Pancreas (tissue), 10 donors: ENCODE results near the gene C21orf58. TPM values are rescaled to one million over a fixed set of nuclear protein-coding genes. Genes with fewer than 3 reads are reported as not detected.
A peak's percentile ranks its signal among the peaks of the same experiment; 100 is the strongest.

Experiments used
- ATAC-seq, 4 donors: fragments of 200-7000 bp; cut with Tn5 transposase; one replicate each; pipeline versions ENCODE4 v1.8.0 to v1.9.1; 2020; ENCODE audit warnings: mild to moderate bottlenecking in 4 of 4, moderate library complexity in 4 of 4
- DNase-seq, 6 donors: peaks; one replicate each; pipeline ENCODE4 v3.0.0-alpha.2; 2020
- FAIRE-seq: peaks from 2 replicates; lab custom pipeline; 2012; peaks lifted over from hg19 to GRCh38; lab: Jason Lieb, UNC
- H3K27ac ChIP-seq, 4 donors: fragments of 200-600 bp; sonication (generic); 1 replicate in 3 of 4; 2 replicates in 1 of 4; pipeline versions ENCODE4 v1.5.0 to v1.8.0; 2020
- H3K27me3 ChIP-seq, 4 donors: fragments of 200-600 bp; one replicate each; pipeline ENCODE4 v1.8.0; 2021
- H3K36me3 ChIP-seq, 3 donors: fragments of 200-600 bp; sonication (generic) in 1 of 3; one replicate each; pipeline versions ENCODE4 v1.5.0 to v1.8.0; 2020 to 2021
- H3K4me1 ChIP-seq, 3 donors: fragments of 200-600 bp; one replicate each; pipeline ENCODE4 v1.8.0; 2021
- H3K4me3 ChIP-seq, 4 donors: fragments of 200-600 bp; sonication (generic) in 2 of 4; one replicate each; pipeline versions ENCODE4 v1.5.0 to v1.8.0; 2020 to 2021
- H3K9me3 ChIP-seq, 4 donors: fragments of 200-600 bp; one replicate each; pipeline ENCODE4 v1.8.0; 2021
- WGBS, 2 donors: extraction: QIAGEN DNeasy Blood & Tissue Kit; methylation state at CpG; one replicate each; pipeline ENCODE4 v1.1.7; 2013; 5-methylcytosine and 5-hydroxymethylcytosine counted together
- intact Hi-C, 3 donors: fragments of 100-400 bp; cut with DNase I; formaldehyde crosslinking; loops; one replicate each; pipeline versions ENCODE4 v1.11.1 to v1.14.2; 2022
- polyA plus RNA-seq, 2 donors: library from polyadenylated mRNA; stranded (reverse); fragments of 200-250 nt; gene quantifications; one replicate each; pipeline ENCODE4 v1.2.3, GENCODE V29; 2013
- total RNA-seq, 6 donors: library from RNA; stranded (reverse); fragmentation: NEBNext Ultra II Directional in 4 of 6; extraction: Animal tissue kit (Norgen Biotek cat#: 25700) in 4 of 6; gene quantifications; one replicate each; pipeline versions ENCODE4 v1.2.1 to v1.2.4, GENCODE V29; 2021 to 2023
- TF ChIP-seq, protein P1 (sequence below), 4 donors: fragments of 200-600 bp; sonication (generic) in 3 of 4; IDR thresholded peaks; one replicate each; pipeline versions ENCODE4 v1.5.0 to v1.8.0; 2021; ENCODE audit warnings: antibody characterized with exemption in 4 of 4
- donor health status: healthy with polysubstance abuse.
- donor health status: DM: no; HTN: no; CAD: no; lungs with moderate emphysema.
- donor health status: DM: no; HTN: no; CAD: no.
- donor health status: control.
- donor health status: control.
- donor health status: Bipolar disorder and iron deficiency.
- donor health status: DM: yes; HTN: yes; CAD: no.
- donor health status: DM: no; HTN: no; CAD: no.
- donor health status: DM: no; HTN: no; CAD: no.
- donor health status: DM: yes; HTN: yes; CAD: no.

Gene C21orf58
- total and polyA plus RNA-seq, 8 donors: 0.88 to 13.1 (median 2.7) TPM

DNA sequence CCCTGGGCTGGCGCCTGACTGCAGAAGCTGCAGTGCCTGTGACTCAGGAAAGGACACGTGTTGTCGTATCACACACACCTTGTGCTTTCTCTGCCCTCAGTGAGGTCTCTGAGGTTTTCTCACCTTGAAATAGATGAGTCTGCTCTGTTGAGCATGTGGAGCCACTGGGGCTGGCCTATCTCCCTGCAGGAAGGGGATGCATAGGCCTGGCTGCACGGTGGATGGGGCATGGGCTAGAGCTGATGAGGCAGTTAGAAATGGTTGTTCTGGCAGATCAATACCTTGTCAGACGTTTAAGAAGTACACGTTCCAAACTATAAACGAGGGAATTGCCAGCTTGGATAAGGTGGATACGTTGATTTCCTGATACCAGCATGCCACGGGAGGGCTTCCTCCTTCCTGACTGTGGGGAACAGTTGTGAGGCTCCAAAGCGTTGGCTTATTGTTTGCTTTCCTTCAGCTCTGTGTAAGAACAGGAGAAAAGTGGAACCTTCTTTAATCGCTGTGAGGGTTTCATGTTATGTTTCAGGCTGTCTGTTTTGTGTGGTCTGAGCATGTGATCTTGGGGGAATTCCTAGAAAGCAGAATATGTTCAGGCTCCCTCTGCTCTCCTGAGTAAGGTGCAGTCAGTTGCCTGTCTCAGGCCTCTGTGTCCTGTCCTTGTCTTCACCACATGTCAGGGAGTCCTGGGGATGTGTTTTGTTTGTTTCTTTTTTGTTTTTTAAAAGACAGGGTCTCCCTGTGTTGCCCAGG lies 45.0 kb upstream of the C21orf58 start:
- Histone ChIP-seq H3K9me3 (no peaks in the 10 kb centered on the region), H3K36me3 (peaks cover 0 to 14% (median 5%) of the 10 kb centered on the region in 3 donors), H3K27me3 (no peaks in the 10 kb centered on the region), H3K4me3 (no peak overlapping the region), H3K27ac (no peak overlapping the region), H3K4me1 (no peaks in the 10 kb centered on the region)
- peak in 1 of 4 donors; percentile 19 for ATAC-seq
- intact Hi-C loops: no loop called here
- DNase-seq: no peak
- TF ChIP-seq, protein P1, sequence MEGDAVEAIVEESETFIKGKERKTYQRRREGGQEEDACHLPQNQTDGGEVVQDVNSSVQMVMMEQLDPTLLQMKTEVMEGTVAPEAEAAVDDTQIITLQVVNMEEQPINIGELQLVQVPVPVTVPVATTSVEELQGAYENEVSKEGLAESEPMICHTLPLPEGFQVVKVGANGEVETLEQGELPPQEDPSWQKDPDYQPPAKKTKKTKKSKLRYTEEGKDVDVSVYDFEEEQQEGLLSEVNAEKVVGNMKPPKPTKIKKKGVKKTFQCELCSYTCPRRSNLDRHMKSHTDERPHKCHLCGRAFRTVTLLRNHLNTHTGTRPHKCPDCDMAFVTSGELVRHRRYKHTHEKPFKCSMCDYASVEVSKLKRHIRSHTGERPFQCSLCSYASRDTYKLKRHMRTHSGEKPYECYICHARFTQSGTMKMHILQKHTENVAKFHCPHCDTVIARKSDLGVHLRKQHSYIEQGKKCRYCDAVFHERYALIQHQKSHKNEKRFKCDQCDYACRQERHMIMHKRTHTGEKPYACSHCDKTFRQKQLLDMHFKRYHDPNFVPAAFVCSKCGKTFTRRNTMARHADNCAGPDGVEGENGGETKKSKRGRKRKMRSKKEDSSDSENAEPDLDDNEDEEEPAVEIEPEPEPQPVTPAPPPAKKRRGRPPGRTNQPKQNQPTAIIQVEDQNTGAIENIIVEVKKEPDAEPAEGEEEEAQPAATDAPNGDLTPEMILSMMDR (IDR thresholded peaks at IDR 0.05): no peak
- 65 to 66% methylated on average over 11 of the region's 11 CpGs for WGBS, 2 donors
- no peak for FAIRE-seq

GRCh38 chr21:46366966-46367365 lies 43.3 kb upstream of the C21orf58 start:
- no peak for FAIRE-seq
- Histone ChIP-seq H3K4me3 (no peak overlapping the region), H3K36me3 (peaks cover 0 to 14% (median 5%) of the 10 kb centered on the region in 3 donors), H3K4me1 (no peaks in the 10 kb centered on the region), H3K27ac (no peak overlapping the region), H3K27me3 (no peaks in the 10 kb centered on the region), H3K9me3 (no peaks in the 10 kb centered on the region)
- 93 to 94% methylated on average over 20 of the region's 20 CpGs for WGBS, 2 donors
- intact Hi-C loops: no loop called here
- DNase-seq: no peak
- TF ChIP-seq, protein P1 (IDR thresholded peaks at IDR 0.05): no peak
- no peak for ATAC-seq

DNA sequence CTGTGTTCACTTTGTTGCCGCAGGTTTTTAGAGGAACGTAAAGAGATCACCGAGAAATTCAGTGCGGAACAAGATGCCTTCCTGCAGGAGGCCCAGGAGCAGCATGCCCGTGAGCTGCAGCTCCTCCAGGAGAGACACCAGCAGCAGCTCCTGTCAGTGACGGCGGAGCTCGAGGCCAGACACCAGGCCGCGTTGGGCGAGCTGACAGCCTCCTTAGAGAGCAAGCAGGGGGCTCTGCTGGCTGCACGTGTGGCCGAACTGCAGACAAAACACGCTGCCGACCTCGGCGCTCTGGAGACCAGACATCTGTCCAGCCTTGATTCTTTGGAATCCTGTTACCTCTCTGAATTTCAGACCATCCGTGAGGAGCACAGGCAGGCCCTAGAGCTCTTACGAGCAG lies 42.9 kb upstream of the C21orf58 start:
- Histone ChIP-seq H3K27ac (no peak overlapping the region), H3K9me3 (no peaks in the 10 kb centered on the region), H3K27me3 (no peaks in the 10 kb centered on the region), H3K4me1 (no peaks in the 10 kb centered on the region), H3K4me3 (no peak overlapping the region), H3K36me3 (peaks cover 0 to 14% (median 5%) of the 10 kb centered on the region in 3 donors)
- WGBS, 2 donors: 90 to 93% methylated on average over 19 of the region's 19 CpGs
- DNase-seq: no peak
- intact Hi-C loops: no loop called here
- TF ChIP-seq, protein P1 (IDR thresholded peaks at IDR 0.05): no peak
- FAIRE-seq: no peak
- no peak for ATAC-seq

DNA sequence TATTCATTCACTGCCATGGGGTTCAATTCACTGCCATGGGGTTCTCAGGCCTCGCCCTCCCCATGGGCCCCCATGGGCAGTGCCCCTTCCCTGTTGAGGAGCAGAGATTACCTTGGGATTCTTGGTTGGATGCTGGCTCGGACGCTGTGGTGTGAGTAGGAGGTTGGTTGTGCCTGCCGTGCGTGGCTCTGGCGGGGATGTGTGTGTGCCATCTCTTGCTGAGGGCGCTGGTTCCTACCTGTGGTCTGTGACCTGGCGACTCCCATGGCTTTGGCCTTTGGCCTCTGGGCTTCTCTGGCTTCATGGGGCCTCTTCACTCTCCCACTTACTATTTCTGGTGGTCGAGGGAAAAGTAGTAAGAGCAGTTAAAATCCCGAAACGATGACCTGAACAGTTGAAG lies 42.4 kb upstream of the C21orf58 start:
- DNase-seq: no peak
- no peaks in the 10 kb centered on the region for H3K27me3 ChIP-seq
- H3K9me3 ChIP-seq: no peaks in the 10 kb centered on the region
- H3K36me3 ChIP-seq: peaks cover 0 to 14% (median 5%) of the 10 kb centered on the region in 3 donors
- no peak overlapping the region for H3K27ac ChIP-seq
- ATAC-seq: no peak
- TF ChIP-seq, protein P1 (IDR thresholded peaks at IDR 0.05): no peak
- no peaks in the 10 kb centered on the region for H3K4me1 ChIP-seq
- intact Hi-C loops: no loop called here
- 95 to 97% methylated on average over 11 of the region's 11 CpGs for WGBS, 2 donors
- no peak overlapping the region for H3K4me3 ChIP-seq
- FAIRE-seq: no peak

- Histone ChIP-seq H3K36me3 (peaks cover 0 to 14% (median 5%) of the 10 kb centered on the region in 3 donors), H3K27ac (no peak overlapping the region), H3K4me1 (no peaks in the 10 kb centered on the region), H3K27me3 (no peaks in the 10 kb centered on the region), H3K4me3 (no peak overlapping the region), H3K9me3 (no peaks in the 10 kb centered on the region)
- 94% methylated on average over 16 of the region's 16 CpGs for WGBS, 2 donors
- intact Hi-C loops: no loop called here
- no peak for ATAC-seq
- DNase-seq: no peak
- no peak for FAIRE-seq
- TF ChIP-seq, protein P1 (IDR thresholded peaks at IDR 0.05): no peak
These were observed 40.0 kb upstream of the C21orf58 start for GRCh38 chr21:46363698-46364097.
